Fibroblast of villous mesenchyme (primary cell): ENCODE data around the gene PF4V1. TPM values are rescaled to one million over a fixed set of nuclear protein-coding genes. Genes with fewer than 3 reads are reported as not detected.

Source experiments
- DNase-seq: peaks from one replicate; pipeline ENCODE4 v3.0.0-alpha.2; 2010; ENCODE audit warnings: low read depth
- H3K4me3 ChIP-seq: 2 replicates; pipeline ENCODE4 v1.5.1; 2011; ENCODE audit warnings: low read depth, mild to moderate bottlenecking, low read length
- total RNA-seq: library from RNA; depleted of rRNA; stranded (reverse); fragments of >200 nt; gene quantifications from 2 replicates; pipeline ENCODE4 v1.2.3, GENCODE V29; 2012
- TF ChIP-seq, protein P1 (sequence below): IDR thresholded peaks from 2 replicates; pipeline ENCODE4 v1.5.1; 2012; ENCODE audit warnings: low read depth, mild to moderate bottlenecking, low read length; ENCODE audit not compliant: insufficient read depth

PF4V1 gene
- total RNA-seq, 1 donor = not detected

DNA sequence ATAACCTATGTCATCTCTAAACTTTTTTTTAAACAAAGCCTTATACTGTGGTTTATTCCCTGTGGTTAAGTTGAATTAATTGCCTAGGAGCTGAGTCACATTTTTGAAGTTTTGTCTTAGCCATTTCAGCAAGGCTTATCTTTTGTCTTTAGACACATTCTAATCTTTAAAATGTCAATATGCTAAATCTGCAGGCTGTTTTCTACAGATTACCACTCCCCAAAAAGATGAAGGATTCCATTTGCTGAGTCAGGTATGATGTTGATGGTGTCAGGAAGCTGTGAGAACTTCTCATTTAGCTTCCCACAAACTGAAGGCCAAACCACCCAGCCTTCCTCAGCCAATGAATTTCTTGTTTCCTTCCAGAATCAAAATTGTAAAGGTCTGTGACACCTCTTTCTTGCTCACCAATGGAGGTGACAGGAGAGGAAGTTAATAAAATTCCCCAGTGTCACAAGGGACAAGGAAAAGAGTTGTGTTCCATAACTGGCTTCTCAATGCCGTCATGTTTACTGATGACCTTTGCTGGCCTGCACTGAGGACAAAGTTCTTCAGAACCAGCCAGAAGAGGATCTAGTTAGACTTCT is 20.4 kb upstream of the PF4V1 start:
- TF ChIP-seq, protein P1, sequence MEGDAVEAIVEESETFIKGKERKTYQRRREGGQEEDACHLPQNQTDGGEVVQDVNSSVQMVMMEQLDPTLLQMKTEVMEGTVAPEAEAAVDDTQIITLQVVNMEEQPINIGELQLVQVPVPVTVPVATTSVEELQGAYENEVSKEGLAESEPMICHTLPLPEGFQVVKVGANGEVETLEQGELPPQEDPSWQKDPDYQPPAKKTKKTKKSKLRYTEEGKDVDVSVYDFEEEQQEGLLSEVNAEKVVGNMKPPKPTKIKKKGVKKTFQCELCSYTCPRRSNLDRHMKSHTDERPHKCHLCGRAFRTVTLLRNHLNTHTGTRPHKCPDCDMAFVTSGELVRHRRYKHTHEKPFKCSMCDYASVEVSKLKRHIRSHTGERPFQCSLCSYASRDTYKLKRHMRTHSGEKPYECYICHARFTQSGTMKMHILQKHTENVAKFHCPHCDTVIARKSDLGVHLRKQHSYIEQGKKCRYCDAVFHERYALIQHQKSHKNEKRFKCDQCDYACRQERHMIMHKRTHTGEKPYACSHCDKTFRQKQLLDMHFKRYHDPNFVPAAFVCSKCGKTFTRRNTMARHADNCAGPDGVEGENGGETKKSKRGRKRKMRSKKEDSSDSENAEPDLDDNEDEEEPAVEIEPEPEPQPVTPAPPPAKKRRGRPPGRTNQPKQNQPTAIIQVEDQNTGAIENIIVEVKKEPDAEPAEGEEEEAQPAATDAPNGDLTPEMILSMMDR = no peak

DNA sequence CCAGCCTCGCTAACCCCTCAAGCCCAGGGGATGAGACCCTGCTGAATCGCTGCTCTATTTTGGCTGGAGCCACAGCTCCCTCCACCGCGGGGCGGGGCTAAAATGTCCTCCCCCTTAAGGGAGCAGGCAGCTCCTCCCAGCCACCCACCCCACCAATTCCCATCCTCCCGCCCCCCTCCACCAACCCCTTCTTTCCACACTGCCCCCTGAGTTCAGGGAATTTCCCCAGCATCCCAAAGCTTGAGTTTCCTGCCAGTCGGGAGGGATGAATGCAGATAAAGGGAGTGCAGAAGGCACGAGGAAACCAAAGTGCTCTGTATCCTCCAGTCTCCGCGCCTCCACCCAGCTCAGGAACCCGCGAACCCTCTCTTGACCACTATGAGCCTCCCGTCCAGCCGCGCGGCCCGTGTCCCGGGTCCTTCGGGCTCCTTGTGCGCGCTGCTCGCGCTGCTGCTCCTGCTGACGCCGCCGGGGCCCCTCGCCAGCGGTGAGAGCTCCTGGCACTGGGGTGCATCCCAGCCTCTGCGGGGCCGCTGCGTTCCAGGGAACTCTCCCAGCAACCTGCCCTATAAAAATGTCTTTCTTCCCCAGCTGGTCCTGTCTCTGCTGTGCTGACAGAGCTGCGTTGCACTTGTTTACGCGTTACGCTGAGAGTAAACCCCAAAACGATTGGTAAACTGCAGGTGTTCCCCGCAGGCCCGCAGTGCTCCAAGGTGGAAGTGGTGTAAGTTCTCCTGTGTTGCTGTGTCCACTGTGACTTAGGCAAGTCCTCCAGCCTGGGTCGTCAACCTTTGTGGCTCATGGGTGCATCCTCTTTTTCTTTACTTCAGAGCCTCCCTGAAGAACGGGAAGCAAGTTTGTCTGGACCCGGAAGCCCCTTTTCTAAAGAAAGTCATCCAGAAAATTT is 16.5 kb upstream of the PF4V1 start, which contains the start of gene CXCL6:
TSS of gene CXCL6 (plus strand) at position 306 of the 907 bp plus-strand sequence. CDS start at position 379, 73 bp downstream.
- TF ChIP-seq, protein P1 = no peak
- DNase-seq = peak; percentile 17
- peak within 1 kb of the TSS; percentile 43 for H3K4me3 ChIP-seq

More for the DNA sequence above, 20.4 kb upstream of the PF4V1 start:
- H3K4me3 ChIP-seq = no peak overlapping the region
- DNase-seq = peak; percentile 30

DNA sequence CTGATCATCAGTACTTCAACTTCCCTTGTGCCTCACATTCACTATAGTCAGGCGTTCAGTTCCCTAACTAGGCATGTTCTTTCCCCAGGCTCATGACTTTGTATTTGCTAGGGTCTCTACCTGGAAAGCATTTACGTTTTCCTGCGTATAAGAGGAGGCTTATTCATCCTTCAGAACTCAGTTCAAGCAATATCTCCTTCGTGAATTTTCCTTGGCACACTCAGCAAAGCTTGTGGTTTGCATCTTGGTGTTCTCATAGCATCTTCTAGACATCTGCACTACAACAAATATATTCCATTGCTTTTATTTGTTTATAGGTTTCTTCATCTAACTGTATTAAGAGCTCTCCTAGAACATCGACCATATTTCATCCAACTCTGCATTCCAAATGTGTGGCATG is 14.0 kb upstream of the PF4V1 start:
- DNase-seq = no peak
- H3K4me3 ChIP-seq = no peak overlapping the region
- TF ChIP-seq, protein P1 = no peak

DNA sequence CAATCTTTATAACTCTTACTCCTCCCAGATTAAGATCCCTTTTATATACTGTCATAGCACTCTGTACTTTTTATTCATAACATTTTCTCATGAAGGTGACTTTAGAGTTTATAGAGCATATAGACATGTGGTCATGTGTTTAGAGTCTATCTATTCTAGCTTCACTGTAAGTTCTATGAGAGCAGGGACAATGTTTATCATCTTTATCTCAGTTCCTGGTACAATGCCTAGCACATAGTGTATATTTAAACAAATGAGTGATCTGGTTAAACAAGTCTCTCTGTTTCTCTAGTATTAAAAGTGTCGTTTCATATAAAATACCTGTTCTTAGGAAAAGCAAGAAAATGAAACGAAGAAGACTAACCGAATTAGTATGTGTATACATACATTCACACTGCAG is 13.4 kb upstream of the PF4V1 start:
- no peak overlapping the region for H3K4me3 ChIP-seq
- TF ChIP-seq, protein P1 = no peak
- no peak for DNase-seq

DNA sequence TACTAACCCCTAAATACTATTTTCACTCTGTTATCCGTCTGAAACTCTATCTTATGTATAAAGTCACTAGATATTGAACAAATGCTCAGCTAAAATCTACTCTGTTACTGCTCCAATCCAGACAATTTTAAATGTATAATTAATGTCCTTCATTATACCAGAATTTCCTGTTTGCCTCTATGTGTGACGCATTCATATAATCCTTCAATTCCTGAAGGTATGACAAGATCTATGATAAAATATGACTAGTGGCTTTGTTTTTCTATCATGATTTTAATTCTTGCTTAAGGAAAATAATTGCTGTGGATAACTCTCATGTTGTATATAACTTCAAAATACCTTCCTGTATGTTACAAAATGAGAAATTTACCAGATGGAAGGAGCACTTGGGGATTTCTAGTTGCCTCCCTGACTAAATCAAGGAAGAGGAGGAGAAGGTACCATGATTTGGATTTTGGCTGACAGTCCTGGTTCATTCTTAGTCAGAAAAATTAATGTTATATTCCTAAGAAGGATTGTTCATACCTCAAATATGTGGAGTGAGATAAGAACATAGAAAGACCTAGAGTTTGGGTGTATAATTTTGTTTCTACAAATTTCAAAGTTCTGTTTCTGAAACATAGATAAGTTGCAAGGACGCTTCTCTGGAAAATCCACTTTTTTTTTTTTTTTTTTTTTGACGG is 11.7 kb upstream of the PF4V1 start:
- TF ChIP-seq, protein P1 = no peak
- DNase-seq = no peak
- no peak overlapping the region for H3K4me3 ChIP-seq

DNA sequence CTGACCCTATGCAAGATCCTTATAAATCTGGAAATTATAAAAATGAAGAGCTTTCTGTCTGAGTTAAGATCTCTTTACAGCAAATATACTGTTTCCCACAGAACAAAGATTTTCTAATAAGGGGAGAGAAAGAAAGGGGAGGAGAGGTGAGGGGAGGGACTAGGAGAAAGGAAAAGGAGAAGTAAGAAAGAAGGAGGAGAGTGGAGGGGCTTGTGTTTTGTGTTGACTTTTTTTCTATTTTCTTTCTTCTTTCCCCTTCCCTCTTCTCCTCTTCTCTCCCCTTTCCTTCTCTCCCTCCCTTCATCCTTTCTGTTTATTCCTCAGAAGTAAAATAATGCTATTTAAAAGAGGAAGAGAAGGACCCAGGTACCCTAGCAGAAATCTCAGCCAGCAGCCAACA is 10.4 kb upstream of the PF4V1 start:
- TF ChIP-seq, protein P1 = no peak
- no peak overlapping the region for H3K4me3 ChIP-seq
- no peak for DNase-seq
